ENCODE measurements around the gene PPM1L.

PPM1L gene

GRCh38 chr3:160951642-160952487 lies 195.8 kb downstream of the PPM1L start:
- Histone ChIP-seq H3K9ac (ENCODE audit: low read length) (no peak overlapping the region), H3K9me3 (ENCODE audit: low read length) (no peaks in the 10 kb centered on the region), H3K27me3 (ENCODE audit: insufficient read depth, low read length) (no peaks in the 10 kb centered on the region), H3K4me2 (ENCODE audit: low read length) (no peak overlapping the region), H3K4me3 (ENCODE audit: low read depth, low read length, poor library complexity, severe bottlenecking) (no peak overlapping the region), H3K4me1 (ENCODE audit: insufficient read depth, low read length, severe bottlenecking) (no peaks in the 10 kb centered on the region), H3K36me3 (ENCODE audit: insufficient read depth, low read length) (no peaks in the 10 kb centered on the region), H4K20me1 (ENCODE audit: insufficient read depth, low read length) (no peaks in the 10 kb centered on the region), H3K9me2 (ENCODE audit: low read depth, low read length) (no peaks in the 10 kb centered on the region), H3K27ac (ENCODE audit: low read depth, low read length, poor library complexity, severe bottlenecking) (no peak overlapping the region), H2AFZ (ENCODE audit: low read length) (no peak overlapping the region), H3K79me2 (ENCODE audit: insufficient read depth, low read length) (no peaks in the 10 kb centered on the region), H3F3A (ENCODE audit: insufficient read depth, low read length) (no peaks in the 10 kb centered on the region)
- TF ChIP-seq EZH2 (IDR thresholded peaks at IDR 0.05; ENCODE audit: borderline replicate concordance, low read length), result no peak
- TF ChIP-seq CTCF (IDR thresholded peaks at IDR 0.05; ENCODE audit: low read length), result no peak

DNA sequence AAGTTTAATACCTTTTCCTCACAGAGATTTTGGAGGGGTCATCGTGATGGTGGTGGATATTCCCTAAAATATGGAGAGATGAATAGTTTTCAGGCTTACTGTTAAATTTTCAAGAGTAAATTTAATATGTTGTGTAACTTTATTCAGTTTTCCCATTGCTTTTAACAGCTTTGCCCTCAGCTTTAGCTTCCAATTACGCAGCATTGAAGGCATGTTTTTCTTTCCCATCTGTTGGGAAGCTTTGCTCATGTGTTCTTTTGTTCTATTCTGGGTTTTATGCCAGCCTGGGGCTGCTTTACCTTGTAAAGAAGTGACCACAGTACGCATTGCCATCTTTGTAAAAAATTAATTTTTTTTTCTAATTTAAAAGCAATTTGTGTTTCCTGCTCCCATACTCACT lies 197.7 kb downstream of the PPM1L start:
- Histone ChIP-seq H3K9me2 (ENCODE audit: low read depth, low read length) (no peaks in the 10 kb centered on the region), H3K27me3 (ENCODE audit: insufficient read depth, low read length) (no peaks in the 10 kb centered on the region)

DNA sequence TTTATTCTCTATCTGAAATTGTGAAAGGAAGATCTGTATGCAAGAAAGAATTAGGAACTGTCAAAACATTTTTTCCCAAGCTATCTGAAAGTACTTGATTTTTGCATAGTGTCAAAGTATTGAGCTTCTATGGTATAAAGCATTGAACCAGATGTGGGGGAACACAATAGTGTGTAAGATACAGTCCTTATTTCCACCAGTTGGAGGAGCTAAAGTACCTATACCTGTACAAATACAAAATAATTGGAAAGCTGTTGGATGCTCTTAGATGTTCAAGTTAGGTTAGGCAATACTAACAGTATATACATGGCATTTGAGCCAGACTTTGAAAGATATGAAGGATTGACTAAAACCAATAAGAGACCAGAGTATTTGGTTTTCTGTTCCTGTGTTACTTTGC lies 200.8 kb downstream of the PPM1L start:
- H3K79me2 ChIP-seq (ENCODE audit: insufficient read depth, low read length), result no peaks in the 10 kb centered on the region
- no peaks in the 10 kb centered on the region for H3K36me3 ChIP-seq (ENCODE audit: insufficient read depth, low read length)
- peak; percentile 43; the same call in 1 of the 2 replicates for TF ChIP-seq CTCF (IDR thresholded peaks at IDR 0.05; ENCODE audit: low read length)
- no peak for TF ChIP-seq EZH2 (IDR thresholded peaks at IDR 0.05; ENCODE audit: borderline replicate concordance, low read length)
- H3K9me3 ChIP-seq (ENCODE audit: low read length), result no peaks in the 10 kb centered on the region
- no peak overlapping the region for H3K27ac ChIP-seq (ENCODE audit: low read depth, low read length, poor library complexity, severe bottlenecking)
- no peaks in the 10 kb centered on the region for H3K9me2 ChIP-seq (ENCODE audit: low read depth, low read length)
- no peaks in the 10 kb centered on the region for H3K27me3 ChIP-seq (ENCODE audit: insufficient read depth, low read length)
- no peaks in the 10 kb centered on the region for H3F3A ChIP-seq (ENCODE audit: insufficient read depth, low read length)
- H3K4me1 ChIP-seq (ENCODE audit: insufficient read depth, low read length, severe bottlenecking), result no peaks in the 10 kb centered on the region
- H2AFZ ChIP-seq (ENCODE audit: low read length), result no peak overlapping the region
- no peaks in the 10 kb centered on the region for H4K20me1 ChIP-seq (ENCODE audit: insufficient read depth, low read length)
- H3K9ac ChIP-seq (ENCODE audit: low read length), result no peak overlapping the region
- H3K4me2 ChIP-seq (ENCODE audit: low read length), result no peak overlapping the region
- no peak overlapping the region for H3K4me3 ChIP-seq (ENCODE audit: low read depth, low read length, poor library complexity, severe bottlenecking)

More for the DNA sequence above, 197.7 kb downstream of the PPM1L start:
- H3K79me2 ChIP-seq (ENCODE audit: insufficient read depth, low read length), result no peaks in the 10 kb centered on the region
- H3K36me3 ChIP-seq (ENCODE audit: insufficient read depth, low read length), result no peaks in the 10 kb centered on the region
- H3K4me1 ChIP-seq (ENCODE audit: insufficient read depth, low read length, severe bottlenecking), result no peaks in the 10 kb centered on the region
- no peak overlapping the region for H3K9ac ChIP-seq (ENCODE audit: low read length)
- TF ChIP-seq CTCF (IDR thresholded peaks at IDR 0.05; ENCODE audit: low read length) (no peak), EZH2 (IDR thresholded peaks at IDR 0.05; ENCODE audit: borderline replicate concordance, low read length) (no peak)
- H3K27ac ChIP-seq (ENCODE audit: low read depth, low read length, poor library complexity, severe bottlenecking), result no peak overlapping the region
- H4K20me1 ChIP-seq (ENCODE audit: insufficient read depth, low read length), result no peaks in the 10 kb centered on the region
- H3F3A ChIP-seq (ENCODE audit: insufficient read depth, low read length), result no peaks in the 10 kb centered on the region
- no peaks in the 10 kb centered on the region for H3K9me3 ChIP-seq (ENCODE audit: low read length)
- H3K4me2 ChIP-seq (ENCODE audit: low read length), result no peak overlapping the region
- no peak overlapping the region for H3K4me3 ChIP-seq (ENCODE audit: low read depth, low read length, poor library complexity, severe bottlenecking)
- no peak overlapping the region for H2AFZ ChIP-seq (ENCODE audit: low read length)
